Heart left ventricle (tissue), 16 donors: ENCODE data around the gene PTN. TPM values are rescaled to one million over a fixed set of nuclear protein-coding genes. Genes with fewer than 3 reads are reported as not detected.

Experiments
- ATAC-seq, 4 donors: fragments of 200-7000 bp; cut with Tn5 transposase; one replicate each; pipeline ENCODE4 v1.9.1; 2020 to 2022; ENCODE audit warnings: moderate library complexity in 4 of 4, mild to moderate bottlenecking in 3 of 4, moderate number of reproducible peaks in 1 of 4
- DNase-seq, 5 donors: peaks; one replicate each; pipeline ENCODE4 v3.0.0-alpha.2; 2020
- H3K27ac ChIP-seq, 12 donors: fragments of 200-600 bp; sonication (generic) in 4 of 12; one replicate each; pipeline versions ENCODE4 v1.5.0 to v1.8.0; 2016 to 2022; ENCODE audit warnings: mild to moderate bottlenecking in 2 of 12
- H3K27me3 ChIP-seq, 9 donors: fragments of 200-600 bp; sonication (generic) in 2 of 9; one replicate each; pipeline versions ENCODE4 v1.5.1 to v1.8.0; 2016 to 2022; ENCODE audit warnings: mild to moderate bottlenecking in 3 of 9
- H3K36me3 ChIP-seq, 9 donors: fragments of 200-600 bp; sonication (generic) in 2 of 9; one replicate each; pipeline versions ENCODE4 v1.5.0 to v1.8.0; 2018 to 2022; ENCODE audit warnings: mild to moderate bottlenecking in 2 of 9
- H3K4me1 ChIP-seq, 12 donors: fragments of 200-600 bp; sonication (generic) in 4 of 12; one replicate each; pipeline versions ENCODE4 v1.5.0 to v1.8.0; 2016 to 2022; ENCODE audit warnings: mild to moderate bottlenecking in 3 of 12
- H3K4me3 ChIP-seq, 12 donors: fragments of 200-600 bp; sonication (generic) in 4 of 12; one replicate each; pipeline versions ENCODE4 v1.5.0 to v1.8.0; 2017 to 2022; ENCODE audit warnings: mild to moderate bottlenecking in 9 of 12, moderate library complexity in 4 of 12
- H3K9me3 ChIP-seq, 12 donors: fragments of 200-600 bp; sonication (generic) in 4 of 12; one replicate each; pipeline versions ENCODE4 v1.5.0 to v1.8.0; 2016 to 2022; ENCODE audit warnings: mild to moderate bottlenecking in 1 of 12
- CTCF ChIP-seq, 12 donors: fragments of 200-600 bp; sonication (generic) in 4 of 12; IDR thresholded peaks; one replicate each; pipeline versions ENCODE4 v1.5.0 to v1.8.0; 2018 to 2022; ENCODE audit warnings: antibody characterized with exemption in 12 of 12, mild to moderate bottlenecking in 5 of 12
- POLR2A ChIP-seq, 2 donors: fragments of 450-650 bp; IDR thresholded peaks; one replicate each; pipeline ENCODE4 v1.6.1; 2017; ENCODE audit warnings: antibody characterized with exemption in 2 of 2, mild to moderate bottlenecking in 2 of 2, moderate library complexity in 2 of 2
- WGBS, 4 donors: extraction: QIAGEN DNeasy Blood & Tissue Kit in 2 of 4; methylation state at CpG; one replicate each; pipeline versions ENCODE4 v1.1.5 to v1.1.7; 2013 to 2018; 5-methylcytosine and 5-hydroxymethylcytosine counted together
- intact Hi-C, 10 donors: fragments of 100-400 bp; cut with DNase I; formaldehyde crosslinking; loops; one replicate each; pipeline versions ENCODE4 v1.11.1 to v1.14.2; 2022
- polyA plus RNA-seq, 2 donors: library from polyadenylated mRNA; stranded (reverse); fragments of 200-250 nt; gene quantifications; one replicate each; pipeline ENCODE4 v1.2.3, GENCODE V29; 2013
- total RNA-seq, 9 donors: library from RNA; depleted of rRNA in 2 of 9; stranded (reverse); fragments of >200 nt in 2 of 9; fragmentation: NEBNext Ultra II Directional in 3 of 9; extraction: Animal tissue kit (Norgen Biotek cat#: 25700) in 3 of 9; gene quantifications; one replicate each; pipeline versions ENCODE4 v1.1.0 to v1.2.4, GENCODE V29; 2016 to 2023
- donor health status: ischemic (EF 13 %, LVEDD 7.1; RV severe dilation, severe dysfunction).
- donor health status: healthy with polysubstance abuse.
- donor health status: DM: no; HTN: yes; CAD: no.
- donor health status: DM: no; HTN: no; CAD: no.
- donor health status: ischemic (EF 25% LVEDD 6.9; RV normal size, moderate dysfunction).
- donor health status: ischemic (EF 25% LVEDD 5.7; RV mildly dilated, moderate dysfunction).
- donor health status: healthy.
- donor health status: DM: yes; HTN: yes; CAD: no.
- donor health status: ischemic (EF 35%, LVEDD 5.7; RV mildly dilated, moderate dysfunction).
- donor health status: nonischemic (EF 11% LVEDD 7.7; RV severe dilation, severe dysfunction).
- donor health status: DM: yes; HTN: yes; CAD: no.
- donor health status: PGD.
- donor health status: ischemic (EF 29% LVEDD 5.4; RV normal size, mild dysfunction).
- donor health status: nonischemic (EF 23%, LVEDD 6.1; RV moderate dilation, normal function).

Gene PTN
- total and polyA plus RNA-seq, 11 donors, result 3.6 to 23.2 (median 12.8) TPM

DNA sequence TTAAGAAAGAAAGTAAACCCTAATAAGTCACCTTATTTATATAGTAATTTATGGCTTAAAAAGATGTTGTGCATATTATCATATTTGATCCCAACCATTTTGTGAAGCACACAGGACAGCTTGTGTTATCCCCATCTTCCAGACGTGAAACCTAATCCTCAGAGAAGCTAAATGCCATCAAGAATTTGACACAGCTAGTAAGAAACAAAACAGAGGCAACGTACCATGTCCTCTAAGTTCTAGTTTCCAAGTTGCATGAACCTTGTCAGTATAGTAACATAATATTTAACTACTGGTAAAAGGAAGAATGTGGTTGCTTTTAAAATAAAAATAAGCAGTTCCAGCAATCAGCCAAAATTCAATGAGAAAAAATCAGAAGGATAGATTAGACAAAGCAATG, 41.5 kb downstream of the PTN start:
- intact Hi-C loops, result no loop called here
- TF ChIP-seq POLR2A (IDR thresholded peaks at IDR 0.05) (no peak), CTCF (IDR thresholded peaks at IDR 0.05) (no peak)
- DNase-seq (no peak), ATAC-seq (no peak)
- no peaks in the 10 kb centered on the region for H3K9me3 ChIP-seq
- H3K4me3 ChIP-seq, result no peak overlapping the region
- no peak overlapping the region for H3K27ac ChIP-seq
- H3K36me3 ChIP-seq, result no peaks in the 10 kb centered on the region
- peaks cover 0 to 7% (median 0%) of the 10 kb centered on the region in 12 donors for H3K4me1 ChIP-seq
- WGBS, 4 donors, result 69 to 82% (median 72%) methylated on average over 2 of the region's 2 CpGs
- H3K27me3 ChIP-seq, result no peaks in the 10 kb centered on the region

DNA sequence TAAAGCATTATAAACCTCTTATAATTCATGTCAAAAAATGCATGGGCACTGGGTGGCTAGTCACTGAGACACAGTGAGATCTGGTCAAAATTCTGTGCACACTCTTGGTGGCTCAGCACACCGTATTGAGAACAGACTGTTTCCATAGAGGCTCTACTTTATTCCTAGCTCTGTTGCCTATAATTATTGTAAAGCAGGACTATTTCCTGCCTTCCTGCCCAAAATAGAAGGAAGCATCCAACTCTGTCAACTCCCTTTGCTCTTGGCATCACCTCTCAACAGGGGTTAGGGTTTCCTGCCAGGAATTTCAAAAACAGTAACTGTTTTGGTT, 45.1 kb downstream of the PTN start:
- no peak for TF ChIP-seq CTCF (IDR thresholded peaks at IDR 0.05)
- no peak for TF ChIP-seq POLR2A (IDR thresholded peaks at IDR 0.05)
- Histone ChIP-seq H3K36me3 (no peaks in the 10 kb centered on the region), H3K4me3 (no peak overlapping the region), H3K27me3 (no peaks in the 10 kb centered on the region), H3K4me1 (peaks cover 0 to 7% (median 0%) of the 10 kb centered on the region in 12 donors), H3K27ac (no peak overlapping the region), H3K9me3 (no peaks in the 10 kb centered on the region)
- DNase-seq (no peak), ATAC-seq (no peak)
- 43 to 68% (median 50%) methylated on average over 1 of the region's 1 CpG for WGBS, 4 donors
- intact Hi-C loops, result loop anchor here in 1 of 10 donors (5.0 kb wide), 1 partner anchor 441 kb away; no protein-coding TSS in a partner anchor

DNA sequence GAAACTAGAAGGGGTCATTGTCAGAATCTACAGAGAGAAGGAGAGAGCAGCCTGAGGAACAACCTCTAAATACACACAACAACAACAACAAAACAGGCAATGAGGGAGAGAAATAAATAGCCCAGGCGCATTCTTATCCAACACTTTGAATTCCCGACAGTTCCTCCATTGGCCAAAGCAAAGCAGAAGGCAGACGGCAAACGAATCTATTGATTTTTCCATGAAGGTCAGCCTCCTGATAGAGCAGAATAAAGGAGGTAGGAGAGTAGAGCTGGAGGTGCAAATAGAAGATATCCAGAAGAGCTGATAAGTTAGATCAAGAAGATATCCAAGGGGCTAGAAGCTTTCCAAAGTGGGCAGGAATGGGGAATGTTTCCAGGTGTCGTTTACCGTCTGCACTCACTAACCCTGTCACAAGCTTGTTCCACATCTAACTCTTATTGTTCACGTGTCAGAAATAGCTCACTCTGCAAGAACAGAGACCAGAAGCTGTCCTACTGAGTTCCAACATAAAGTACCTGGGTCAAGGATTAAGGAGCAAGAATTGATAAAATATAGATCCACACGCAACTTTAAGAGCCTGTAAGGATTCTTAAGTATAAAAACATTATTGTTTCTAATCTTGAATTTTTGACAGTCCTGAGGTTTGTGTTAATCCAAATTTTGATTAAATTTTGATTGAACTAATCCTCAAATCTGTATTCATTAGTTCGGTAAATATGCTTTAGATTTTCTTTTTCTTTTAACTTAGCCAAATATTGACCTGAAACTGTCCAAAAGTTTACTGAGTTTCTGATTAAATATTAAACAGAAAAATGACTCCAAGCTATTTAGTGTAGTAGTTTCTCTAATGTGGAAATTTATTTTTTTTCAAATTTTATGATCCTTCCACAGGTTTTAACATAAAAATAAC, 45.7 kb downstream of the PTN start:
- no peak for ATAC-seq
- no peak for DNase-seq
- TF ChIP-seq CTCF (IDR thresholded peaks at IDR 0.05) (no peak), POLR2A (IDR thresholded peaks at IDR 0.05) (no peak)
- Histone ChIP-seq H3K9me3 (no peaks in the 10 kb centered on the region), H3K27ac (no peak overlapping the region), H3K36me3 (no peaks in the 10 kb centered on the region), H3K4me1 (peaks cover 0 to 7% (median 0%) of the 10 kb centered on the region in 12 donors), H3K27me3 (no peaks in the 10 kb centered on the region), H3K4me3 (no peak overlapping the region)
- WGBS, 4 donors, result 61 to 71% (median 68%) methylated on average over 9 of the region's 9 CpGs
- intact Hi-C loops, result loop anchor here in 1 of 10 donors (5.0 kb wide), 1 partner anchor 441 kb away; no protein-coding TSS in a partner anchor

DNA sequence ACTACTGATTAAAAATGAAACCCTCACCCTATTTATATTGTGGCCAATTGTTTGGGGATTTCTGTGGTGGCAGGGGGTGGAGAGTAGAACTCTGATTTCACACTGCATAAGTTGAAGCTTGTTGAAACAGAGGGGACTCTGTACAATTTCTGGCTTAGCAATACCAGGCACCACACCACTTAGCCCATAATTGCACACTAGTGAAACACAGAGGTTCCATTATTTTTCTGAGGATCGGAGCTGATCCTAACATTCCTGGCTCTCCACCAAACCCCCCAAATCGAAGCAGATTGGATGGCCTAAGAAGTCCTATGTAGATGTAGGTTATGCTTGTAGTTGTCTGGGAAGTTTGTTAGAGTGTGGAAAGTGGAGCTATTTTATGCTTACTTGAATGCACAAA, 47.0 kb downstream of the PTN start:
- ATAC-seq (no peak), DNase-seq (no peak)
- no peak overlapping the region for H3K4me3 ChIP-seq
- H3K36me3 ChIP-seq, result no peaks in the 10 kb centered on the region
- TF ChIP-seq CTCF (IDR thresholded peaks at IDR 0.05) (no peak), POLR2A (IDR thresholded peaks at IDR 0.05) (no peak)
- peaks cover 0 to 7% (median 0%) of the 10 kb centered on the region in 12 donors for H3K4me1 ChIP-seq
- no peaks in the 10 kb centered on the region for H3K9me3 ChIP-seq
- no peak overlapping the region for H3K27ac ChIP-seq
- no peaks in the 10 kb centered on the region for H3K27me3 ChIP-seq
- intact Hi-C loops, result loop anchor here in 1 of 10 donors (5.0 kb wide), 1 partner anchor 439 kb away; no protein-coding TSS in a partner anchor
- 57 to 71% (median 66%) methylated on average over 2 of the region's 2 CpGs for WGBS, 4 donors
